ENCODE results near the gene NDUFV1.
A peak's percentile ranks its signal among the peaks of the same experiment; 100 is the strongest.
"Not testable (repeated sequence)": the region's sequence is repeated elsewhere in the genome, so short reads cannot be mapped to it uniquely, and the experiment has no call there.

The NDUFV1 gene

DNA sequence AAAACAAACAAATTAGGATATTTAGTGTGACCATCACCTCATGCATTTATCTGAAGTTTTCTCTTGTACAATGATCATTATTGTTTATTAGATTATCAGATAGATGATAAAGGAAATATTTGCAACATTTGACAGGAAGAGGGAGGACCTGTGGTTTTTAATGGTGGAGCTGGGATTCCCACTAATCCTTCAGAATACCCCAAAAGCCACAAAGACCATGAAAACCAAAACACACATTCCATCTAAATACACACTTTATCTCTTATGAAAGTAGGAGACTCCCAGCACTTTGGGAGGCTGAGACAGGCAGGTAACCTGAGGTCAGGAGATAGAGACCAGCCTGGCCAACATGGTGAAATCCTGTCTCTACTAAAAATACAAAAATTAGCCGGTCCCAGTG, 7.6 kb upstream of the NDUFV1 start:
- TF ChIP-seq GATA1 (IDR thresholded peaks at IDR 0.05; ENCODE audit: low read depth, low read length) (no peak), POLR2A (IDR thresholded peaks at IDR 0.05; ENCODE audit: low read length) (no peak)

DNA sequence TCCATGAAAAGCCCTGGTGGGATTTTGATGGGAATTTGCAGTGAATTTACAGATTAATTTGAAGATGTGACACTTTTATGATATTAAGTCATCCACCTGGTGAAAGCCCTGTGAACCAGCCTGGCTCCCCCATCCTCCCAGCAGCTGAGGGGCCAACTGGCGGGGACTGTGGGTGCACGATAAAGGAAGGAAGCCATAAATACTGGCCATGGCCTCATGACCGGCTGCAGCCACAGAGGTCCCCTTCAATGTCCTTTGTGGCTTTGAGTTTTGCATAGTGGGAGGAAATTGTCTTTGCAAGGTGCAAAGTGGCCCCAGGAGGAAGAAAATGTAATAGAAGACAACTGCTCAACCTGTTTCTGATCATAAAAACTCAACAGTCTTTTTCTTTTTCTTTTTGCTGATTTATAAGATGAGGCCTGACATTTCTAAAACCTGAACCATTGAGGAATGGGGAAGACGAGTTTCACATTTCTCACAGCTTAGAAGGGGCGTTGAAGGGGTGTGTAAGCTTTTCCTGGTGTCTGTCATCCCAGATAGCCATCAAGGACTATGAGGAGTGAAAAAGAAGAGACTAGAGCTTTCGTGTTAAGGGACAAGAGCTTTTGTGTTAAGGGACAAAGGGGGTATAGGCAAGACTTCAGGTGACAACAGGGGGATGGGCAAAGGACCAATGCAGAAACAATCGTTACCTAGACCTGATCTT, 6.3 kb upstream of the NDUFV1 start:
- TF ChIP-seq GATA1 (IDR thresholded peaks at IDR 0.05; ENCODE audit: low read depth, low read length) (no peak), POLR2A (IDR thresholded peaks at IDR 0.05; ENCODE audit: low read length) (no peak)
- no peak for DNase-seq

More for the DNA sequence above, 7.6 kb upstream of the NDUFV1 start:
- DNase-seq = no peak

DNA sequence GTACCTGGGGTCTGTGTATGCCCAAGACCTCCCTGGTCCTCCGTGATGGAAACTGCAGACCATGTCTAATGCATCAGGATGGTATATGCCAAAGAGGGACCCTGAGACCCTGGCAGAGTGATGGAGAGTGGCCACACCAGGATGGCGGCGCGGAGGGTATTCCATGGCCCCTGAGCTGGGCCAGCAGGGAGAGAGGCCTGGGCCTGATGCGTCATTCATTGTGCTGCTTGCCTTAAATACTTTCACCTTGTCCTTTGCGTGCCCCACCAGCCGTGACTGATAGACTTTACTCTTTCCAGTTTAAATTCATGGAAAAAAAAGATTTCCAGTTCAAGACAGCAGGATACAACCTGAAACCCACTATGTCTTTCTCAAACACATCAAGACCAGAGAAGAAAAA, 5.6 kb upstream of the NDUFV1 start:
- TF ChIP-seq GATA1 (IDR thresholded peaks at IDR 0.05; ENCODE audit: low read depth, low read length) (no peak), POLR2A (IDR thresholded peaks at IDR 0.05; ENCODE audit: low read length) (no peak)
- DNase-seq = no peak

DNA sequence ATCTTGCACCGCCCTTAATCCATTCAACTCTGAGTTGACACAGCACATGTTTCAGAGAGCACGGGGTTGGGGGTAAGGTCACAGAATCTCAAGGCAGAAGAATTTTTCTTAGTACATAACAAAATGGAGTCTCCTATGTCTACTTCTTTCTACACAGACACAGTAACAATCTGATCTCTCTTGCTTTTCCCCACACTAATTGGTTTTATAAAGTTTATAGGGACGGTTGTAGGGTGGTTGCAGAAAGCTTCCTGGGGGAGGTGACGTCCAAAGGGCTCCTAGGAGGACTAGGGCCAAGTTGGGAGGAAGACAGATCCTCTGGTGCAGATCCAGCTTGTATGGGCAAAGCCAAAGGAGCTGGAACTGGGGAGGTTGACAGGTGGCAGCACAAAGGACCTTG, 2.6 kb upstream of the NDUFV1 start:
- not testable (repeated sequence) for DNase-seq

DNA sequence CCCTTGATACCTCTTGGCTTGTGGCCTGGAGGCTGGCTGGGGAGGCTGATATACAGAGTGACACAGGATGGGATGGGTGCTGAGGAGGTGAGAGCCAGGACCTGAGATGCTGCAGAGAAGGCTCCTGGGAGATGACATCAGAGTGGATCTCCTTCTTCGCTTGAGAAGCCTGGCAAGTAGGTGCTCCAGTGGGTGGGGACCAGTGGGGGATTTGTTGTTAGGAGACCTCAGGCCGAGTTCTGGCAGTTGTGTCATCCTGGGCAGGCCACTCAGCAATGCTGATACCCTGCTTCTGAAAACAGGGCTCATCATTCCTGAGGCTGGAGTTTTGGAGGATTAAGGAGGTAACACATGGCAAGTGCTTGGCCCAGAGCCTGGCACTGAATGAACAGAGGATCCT, 1.9 kb upstream of the NDUFV1 start:
- TF ChIP-seq POLR2A (IDR thresholded peaks at IDR 0.05; ENCODE audit: low read length) (no peak), GATA1 (IDR thresholded peaks at IDR 0.05; ENCODE audit: low read depth, low read length) (no peak)
- peak in 1 of 2 experiments; percentile 35 for DNase-seq

DNA sequence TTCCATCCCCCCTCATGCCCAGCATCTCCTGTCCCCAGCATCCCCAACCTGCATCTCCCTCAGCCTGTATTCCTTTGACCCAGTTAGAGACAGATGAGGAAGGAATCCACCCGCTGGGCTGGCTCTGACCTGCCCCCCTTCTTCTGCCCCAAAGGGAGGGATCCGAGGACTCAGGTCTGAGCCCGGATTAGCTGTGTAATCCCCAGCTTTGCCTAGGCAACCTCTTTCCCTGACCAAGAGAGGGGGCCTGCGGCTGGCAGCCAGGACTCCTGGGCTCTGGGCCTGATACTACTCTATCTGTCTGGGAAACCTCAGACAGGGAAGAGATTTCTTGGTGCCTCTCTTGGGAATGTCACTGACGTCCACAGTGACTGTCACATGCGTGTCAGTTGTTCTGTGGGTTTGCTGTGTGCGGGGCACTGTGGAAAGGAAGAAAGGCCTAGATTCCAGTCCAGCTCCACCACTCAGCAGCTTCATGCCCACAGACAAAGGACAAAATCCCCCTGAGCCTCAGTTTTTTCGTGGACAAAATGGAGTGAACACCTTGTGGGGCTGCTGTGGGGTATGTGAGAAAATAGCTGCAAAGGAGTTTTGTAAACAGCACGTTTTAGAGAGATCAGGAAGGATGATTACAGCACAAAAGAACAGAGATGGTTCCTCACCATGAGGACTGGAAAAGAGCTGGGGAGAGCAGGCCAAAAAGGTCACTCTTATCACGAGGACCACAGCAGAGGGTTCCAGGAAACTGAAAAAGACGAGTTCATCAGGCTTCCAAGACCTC, 1.3 kb upstream of the NDUFV1 start:
- no peak for DNase-seq
- TF ChIP-seq POLR2A (IDR thresholded peaks at IDR 0.05; ENCODE audit: low read length) (no peak), GATA1 (IDR thresholded peaks at IDR 0.05; ENCODE audit: low read depth, low read length) (no peak)

DNA sequence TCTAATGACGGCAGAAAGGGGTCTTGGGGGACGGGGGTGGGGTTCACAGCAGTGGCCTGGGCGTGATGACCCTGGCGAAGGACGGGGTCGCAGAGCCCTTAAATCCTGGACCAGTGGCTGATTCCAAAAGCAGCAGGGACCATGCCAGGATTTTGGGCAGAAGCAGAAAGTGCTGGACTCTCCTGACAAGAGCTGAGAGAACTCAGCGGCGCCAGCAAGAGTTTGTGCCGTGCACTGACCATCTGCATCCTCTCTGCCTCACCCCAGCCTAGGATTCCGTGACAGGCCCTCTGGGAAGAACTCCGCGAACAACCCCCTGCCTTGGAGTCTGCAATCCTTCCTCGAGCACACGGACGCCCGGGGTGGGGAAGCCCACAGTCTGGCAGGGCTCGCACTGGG, 644 bp upstream of the NDUFV1 start:
- TF ChIP-seq POLR2A (IDR thresholded peaks at IDR 0.05; ENCODE audit: low read length) = no peak
- TF ChIP-seq GATA1 (IDR thresholded peaks at IDR 0.05; ENCODE audit: low read depth, low read length) = no peak
- DNase-seq = no peak

DNA sequence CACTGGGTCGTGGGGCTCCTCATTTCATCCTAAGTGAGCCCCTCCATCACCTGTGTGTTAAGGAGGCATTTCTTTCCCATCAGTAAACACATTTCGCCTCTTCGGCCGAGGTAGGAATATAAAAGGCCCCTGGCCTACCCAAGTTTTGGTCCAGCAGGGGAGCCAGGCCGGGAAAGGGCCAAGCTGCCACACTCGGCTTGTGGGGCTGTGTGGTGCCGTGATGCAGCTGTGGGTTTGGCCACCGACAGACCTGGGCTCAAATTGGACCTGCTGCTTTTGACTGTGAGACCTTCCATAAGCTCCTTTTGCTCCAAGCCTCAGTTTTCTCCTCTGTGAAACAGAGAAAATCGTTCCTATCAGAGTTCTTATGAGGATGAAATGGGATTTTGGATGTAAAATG, 771 bp downstream of the NDUFV1 start:
- TF ChIP-seq POLR2A (IDR thresholded peaks at IDR 0.05; ENCODE audit: low read length) (no peak), GATA1 (IDR thresholded peaks at IDR 0.05; ENCODE audit: low read depth, low read length) (no peak)
- peak in 1 of 2 experiments; percentile 43 for DNase-seq

DNA sequence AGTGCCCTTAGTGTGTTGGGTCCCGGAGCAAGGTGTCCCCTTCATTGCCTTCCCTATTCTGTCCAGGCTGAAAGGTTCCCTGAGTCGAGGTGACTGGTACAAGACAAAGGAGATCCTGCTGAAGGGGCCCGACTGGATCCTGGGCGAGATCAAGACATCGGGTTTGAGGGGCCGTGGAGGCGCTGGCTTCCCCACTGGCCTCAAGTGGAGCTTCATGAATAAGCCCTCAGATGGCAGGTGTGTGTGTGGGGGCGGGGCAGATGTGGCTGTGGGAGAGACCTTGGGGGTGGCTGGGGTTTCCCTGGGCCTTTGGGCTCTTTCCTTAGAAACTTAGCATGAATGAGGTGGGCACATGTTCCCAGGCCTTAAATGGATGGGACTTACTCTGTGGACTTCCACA, 1.8 kb downstream of the NDUFV1 start:
- no peak for DNase-seq
- TF ChIP-seq POLR2A (IDR thresholded peaks at IDR 0.05; ENCODE audit: low read length) = no peak
- no peak for TF ChIP-seq GATA1 (IDR thresholded peaks at IDR 0.05; ENCODE audit: low read depth, low read length)

DNA sequence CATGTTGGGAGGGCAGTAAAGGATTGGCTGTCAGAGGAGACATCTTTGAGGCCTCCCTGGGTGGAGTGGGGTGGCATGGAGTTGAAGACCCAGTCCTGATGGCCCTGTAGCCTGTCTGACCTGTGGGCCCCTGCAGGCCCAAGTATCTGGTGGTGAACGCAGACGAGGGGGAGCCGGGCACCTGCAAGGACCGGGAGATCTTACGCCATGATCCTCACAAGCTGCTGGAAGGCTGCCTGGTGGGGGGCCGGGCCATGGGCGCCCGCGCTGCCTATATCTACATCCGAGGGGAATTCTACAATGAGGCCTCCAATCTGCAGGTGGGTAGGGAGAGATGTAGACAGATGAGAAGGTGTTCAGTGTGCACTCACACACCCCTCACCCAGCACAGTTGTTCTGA, 2.6 kb downstream of the NDUFV1 start:
- no peak for DNase-seq
- no peak for TF ChIP-seq POLR2A (IDR thresholded peaks at IDR 0.05; ENCODE audit: low read length)
- TF ChIP-seq GATA1 (IDR thresholded peaks at IDR 0.05; ENCODE audit: low read depth, low read length) = no peak

DNA sequence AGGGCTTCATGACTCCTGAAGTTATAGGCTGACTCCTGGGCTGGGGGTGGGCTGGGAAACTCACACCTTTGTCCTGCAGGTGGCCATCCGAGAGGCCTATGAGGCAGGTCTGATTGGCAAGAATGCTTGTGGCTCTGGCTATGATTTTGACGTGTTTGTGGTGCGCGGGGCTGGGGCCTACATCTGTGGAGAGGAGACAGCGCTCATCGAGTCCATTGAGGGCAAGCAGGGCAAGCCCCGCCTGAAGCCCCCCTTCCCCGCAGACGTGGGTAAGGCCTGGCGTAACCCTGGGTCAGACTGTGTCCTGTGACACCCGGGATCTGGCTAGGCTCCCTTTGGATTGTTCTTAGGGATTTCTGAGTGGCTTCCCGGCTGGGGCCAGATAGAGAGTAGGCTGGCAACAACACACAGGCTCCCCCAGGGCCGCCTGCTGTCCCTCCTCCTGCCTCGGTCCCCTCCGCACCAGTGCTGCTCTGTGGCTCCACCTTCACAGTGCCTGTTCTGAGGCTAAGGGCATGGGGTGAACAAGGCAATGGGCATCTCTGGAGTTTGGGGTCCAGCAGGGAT, 3.6 kb downstream of the NDUFV1 start:
- TF ChIP-seq POLR2A (IDR thresholded peaks at IDR 0.05; ENCODE audit: low read length) = no peak
- no peak for TF ChIP-seq GATA1 (IDR thresholded peaks at IDR 0.05; ENCODE audit: low read depth, low read length)
- DNase-seq = no peak

DNA sequence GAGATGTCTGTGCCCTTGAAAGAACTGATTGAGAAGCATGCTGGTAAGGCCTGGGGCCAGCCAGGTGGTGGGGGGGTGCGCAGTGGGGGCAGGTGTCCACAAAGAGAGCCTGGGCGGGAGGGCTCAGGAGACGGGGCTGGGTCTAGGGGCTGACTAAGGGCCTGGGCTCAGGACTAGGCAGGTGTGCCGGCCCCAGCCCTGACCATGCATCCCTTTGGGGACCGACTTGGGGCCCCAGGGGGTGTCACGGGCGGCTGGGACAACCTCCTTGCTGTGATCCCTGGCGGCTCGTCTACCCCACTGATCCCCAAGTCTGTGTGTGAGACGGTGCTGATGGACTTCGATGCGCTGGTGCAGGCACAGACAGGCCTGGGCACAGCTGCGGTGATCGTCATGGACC, 4.4 kb downstream of the NDUFV1 start:
- no peak for DNase-seq
- TF ChIP-seq POLR2A (IDR thresholded peaks at IDR 0.05; ENCODE audit: low read length) = no peak
- no peak for TF ChIP-seq GATA1 (IDR thresholded peaks at IDR 0.05; ENCODE audit: low read depth, low read length)

DNA sequence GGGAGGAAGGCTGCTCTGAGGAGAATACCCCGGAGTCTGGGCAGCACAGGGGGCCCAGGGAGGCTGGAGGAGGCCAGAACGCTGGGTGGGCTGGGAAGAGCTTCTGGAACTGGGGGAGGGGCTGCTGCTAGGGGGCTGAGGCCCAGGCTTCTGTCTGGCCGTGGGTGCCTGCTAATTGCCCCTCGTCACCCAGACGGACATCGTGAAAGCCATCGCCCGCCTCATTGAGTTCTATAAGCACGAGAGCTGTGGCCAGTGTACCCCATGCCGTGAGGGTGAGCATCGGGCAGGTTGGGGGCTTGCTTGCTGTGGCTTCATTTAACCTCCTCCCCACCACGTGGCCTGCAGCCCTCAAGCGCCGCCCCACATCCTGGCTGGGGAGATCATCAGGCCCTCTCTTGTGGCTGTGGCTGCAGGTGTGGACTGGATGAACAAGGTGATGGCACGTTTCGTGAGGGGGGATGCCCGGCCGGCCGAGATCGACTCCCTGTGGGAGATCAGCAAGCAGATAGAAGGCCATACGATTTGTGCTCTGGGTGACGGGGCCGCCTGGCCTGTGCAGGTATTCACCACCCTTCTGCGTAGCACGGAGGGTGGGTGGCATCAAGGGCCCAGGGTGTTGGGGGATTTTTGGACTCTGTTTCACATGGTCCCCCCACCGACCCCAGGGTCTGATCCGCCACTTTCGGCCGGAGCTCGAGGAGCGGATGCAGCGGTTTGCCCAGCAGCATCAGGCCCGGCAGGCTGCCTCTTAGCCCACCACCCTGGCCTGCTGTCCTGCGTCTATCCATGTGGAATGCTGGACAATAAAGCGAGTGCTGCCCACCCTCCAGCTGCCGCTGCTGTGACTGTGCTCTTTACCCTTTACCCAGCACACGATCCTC, 5.2 kb downstream of the NDUFV1 start:
- TF ChIP-seq POLR2A (IDR thresholded peaks at IDR 0.05; ENCODE audit: low read length) = no peak
- no peak for TF ChIP-seq GATA1 (IDR thresholded peaks at IDR 0.05; ENCODE audit: low read depth, low read length)

DNA sequence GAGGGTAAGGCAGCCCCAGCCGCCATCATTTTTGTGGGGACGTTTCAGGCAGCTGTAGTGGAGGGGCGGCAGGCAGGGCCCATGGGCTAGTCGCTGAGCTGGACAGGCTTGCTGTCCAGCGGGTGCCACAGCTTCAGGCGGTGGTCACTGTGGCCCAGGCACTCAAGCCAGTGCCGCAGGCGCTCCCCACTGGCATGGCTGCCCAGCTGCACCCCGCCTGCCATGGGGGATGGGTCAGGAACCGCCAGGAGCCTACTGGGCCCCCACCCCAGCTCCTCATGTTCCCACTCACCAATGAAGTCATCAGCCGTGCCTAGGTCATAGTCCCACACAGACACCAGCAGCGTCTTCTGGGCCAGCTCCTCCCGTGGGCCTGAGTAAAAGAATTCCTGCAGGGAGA, 6.0 kb downstream of the NDUFV1 start:
- DNase-seq = no peak
- TF ChIP-seq GATA1 (IDR thresholded peaks at IDR 0.05; ENCODE audit: low read depth, low read length) (no peak), POLR2A (IDR thresholded peaks at IDR 0.05; ENCODE audit: low read length) (no peak)

More for the DNA sequence above, 5.2 kb downstream of the NDUFV1 start:
- no peak for DNase-seq
